ENCODE measurements around the gene SLC38A2. TPM values are rescaled to one million over a fixed set of nuclear protein-coding genes. Genes with fewer than 3 reads are reported as not detected.

SLC38A2 gene
- total RNA-seq, 1 experiment from 2014 or later = 381 TPM

DNA sequence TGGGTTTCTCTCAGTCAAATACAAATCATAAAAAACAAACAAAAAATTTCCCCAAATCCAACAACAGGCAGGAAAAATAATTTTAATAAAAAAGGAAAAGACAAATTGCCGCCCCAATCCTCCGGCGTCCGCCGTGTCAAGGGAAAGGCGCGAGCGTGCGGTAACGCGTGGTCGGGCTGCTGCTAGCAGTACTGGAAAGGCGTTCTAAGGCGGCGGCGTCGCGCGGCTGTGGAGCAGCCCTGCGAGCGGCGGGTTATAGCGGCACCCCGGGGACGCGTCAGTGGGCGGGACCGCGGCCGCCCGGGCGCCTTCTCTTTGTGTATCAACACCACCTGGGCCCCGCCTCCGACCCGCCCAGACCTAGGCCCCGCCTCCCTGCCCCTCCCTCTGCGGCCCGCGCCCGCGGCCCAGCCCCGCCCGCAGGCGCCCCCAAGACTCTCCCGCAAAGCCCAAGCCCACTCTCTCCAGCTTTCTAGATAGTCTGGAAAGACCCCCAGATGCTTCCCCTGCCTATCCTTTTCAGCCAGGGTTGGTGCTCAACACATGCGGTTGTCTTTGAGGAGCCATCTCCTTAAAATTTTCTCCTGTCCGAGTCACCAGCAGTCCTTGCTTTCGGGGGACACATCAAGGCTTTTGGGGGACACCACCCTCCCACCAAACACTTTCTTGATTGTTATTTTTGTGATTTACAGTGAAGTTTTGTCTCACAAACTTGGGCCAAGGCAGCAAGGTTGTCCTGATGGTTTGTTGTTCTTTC lies at the start of gene SLC38A2 (continued):
- 0 out of 2 replicates have a peak, but pooled peaks have one; percentile 54 for TF ChIP-seq FOXP1 (CRISPR knock-in tag; IDR thresholded peaks at IDR 0.05; ENCODE audit: borderline replicate concordance)
- TF ChIP-seq, protein P1, sequence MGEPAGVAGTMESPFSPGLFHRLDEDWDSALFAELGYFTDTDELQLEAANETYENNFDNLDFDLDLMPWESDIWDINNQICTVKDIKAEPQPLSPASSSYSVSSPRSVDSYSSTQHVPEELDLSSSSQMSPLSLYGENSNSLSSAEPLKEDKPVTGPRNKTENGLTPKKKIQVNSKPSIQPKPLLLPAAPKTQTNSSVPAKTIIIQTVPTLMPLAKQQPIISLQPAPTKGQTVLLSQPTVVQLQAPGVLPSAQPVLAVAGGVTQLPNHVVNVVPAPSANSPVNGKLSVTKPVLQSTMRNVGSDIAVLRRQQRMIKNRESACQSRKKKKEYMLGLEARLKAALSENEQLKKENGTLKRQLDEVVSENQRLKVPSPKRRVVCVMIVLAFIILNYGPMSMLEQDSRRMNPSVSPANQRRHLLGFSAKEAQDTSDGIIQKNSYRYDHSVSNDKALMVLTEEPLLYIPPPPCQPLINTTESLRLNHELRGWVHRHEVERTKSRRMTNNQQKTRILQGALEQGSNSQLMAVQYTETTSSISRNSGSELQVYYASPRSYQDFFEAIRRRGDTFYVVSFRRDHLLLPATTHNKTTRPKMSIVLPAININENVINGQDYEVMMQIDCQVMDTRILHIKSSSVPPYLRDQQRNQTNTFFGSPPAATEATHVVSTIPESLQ (CRISPR knock-in tag; IDR thresholded peaks at IDR 0.05) = no peak
- TF ChIP-seq FOXK1 (CRISPR knock-in tag; IDR thresholded peaks at IDR 0.05) = peak; percentile 92
- TF ChIP-seq, protein P2, sequence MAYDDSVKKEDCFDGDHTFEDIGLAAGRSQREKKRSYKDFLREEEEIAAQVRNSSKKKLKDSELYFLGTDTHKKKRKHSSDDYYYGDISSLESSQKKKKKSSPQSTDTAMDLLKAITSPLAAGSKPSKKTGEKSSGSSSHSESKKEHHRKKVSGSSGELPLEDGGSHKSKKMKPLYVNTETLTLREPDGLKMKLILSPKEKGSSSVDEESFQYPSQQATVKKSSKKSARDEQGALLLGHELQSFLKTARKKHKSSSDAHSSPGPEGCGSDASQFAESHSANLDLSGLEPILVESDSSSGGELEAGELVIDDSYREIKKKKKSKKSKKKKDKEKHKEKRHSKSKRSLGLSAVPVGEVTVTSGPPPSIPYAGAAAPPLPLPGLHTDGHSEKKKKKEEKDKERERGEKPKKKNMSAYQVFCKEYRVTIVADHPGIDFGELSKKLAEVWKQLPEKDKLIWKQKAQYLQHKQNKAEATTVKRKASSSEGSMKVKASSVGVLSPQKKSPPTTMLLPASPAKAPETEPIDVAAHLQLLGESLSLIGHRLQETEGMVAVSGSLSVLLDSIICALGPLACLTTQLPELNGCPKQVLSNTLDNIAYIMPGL (CRISPR knock-in tag; IDR thresholded peaks at IDR 0.05) = no peak
- TF ChIP-seq MYBL2 (CRISPR knock-in tag; IDR thresholded peaks at IDR 0.05) = peak; percentile 78; the same call in 1 of the 2 replicates
- TF ChIP-seq, protein P3, sequence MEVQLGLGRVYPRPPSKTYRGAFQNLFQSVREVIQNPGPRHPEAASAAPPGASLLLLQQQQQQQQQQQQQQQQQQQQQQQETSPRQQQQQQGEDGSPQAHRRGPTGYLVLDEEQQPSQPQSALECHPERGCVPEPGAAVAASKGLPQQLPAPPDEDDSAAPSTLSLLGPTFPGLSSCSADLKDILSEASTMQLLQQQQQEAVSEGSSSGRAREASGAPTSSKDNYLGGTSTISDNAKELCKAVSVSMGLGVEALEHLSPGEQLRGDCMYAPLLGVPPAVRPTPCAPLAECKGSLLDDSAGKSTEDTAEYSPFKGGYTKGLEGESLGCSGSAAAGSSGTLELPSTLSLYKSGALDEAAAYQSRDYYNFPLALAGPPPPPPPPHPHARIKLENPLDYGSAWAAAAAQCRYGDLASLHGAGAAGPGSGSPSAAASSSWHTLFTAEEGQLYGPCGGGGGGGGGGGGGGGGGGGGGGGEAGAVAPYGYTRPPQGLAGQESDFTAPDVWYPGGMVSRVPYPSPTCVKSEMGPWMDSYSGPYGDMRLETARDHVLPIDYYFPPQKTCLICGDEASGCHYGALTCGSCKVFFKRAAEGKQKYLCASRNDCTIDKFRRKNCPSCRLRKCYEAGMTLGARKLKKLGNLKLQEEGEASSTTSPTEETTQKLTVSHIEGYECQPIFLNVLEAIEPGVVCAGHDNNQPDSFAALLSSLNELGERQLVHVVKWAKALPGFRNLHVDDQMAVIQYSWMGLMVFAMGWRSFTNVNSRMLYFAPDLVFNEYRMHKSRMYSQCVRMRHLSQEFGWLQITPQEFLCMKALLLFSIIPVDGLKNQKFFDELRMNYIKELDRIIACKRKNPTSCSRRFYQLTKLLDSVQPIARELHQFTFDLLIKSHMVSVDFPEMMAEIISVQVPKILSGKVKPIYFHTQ (CRISPR knock-in tag; IDR thresholded peaks at IDR 0.05) = peak; percentile 57; the same call in 1 of the 2 replicates
- peak; percentile 57; the same call in 1 of the 2 replicates for TF ChIP-seq JUN (CRISPR knock-in tag; IDR thresholded peaks at IDR 0.05)
- no peak for TF ChIP-seq ESRRA (CRISPR knock-in tag; IDR thresholded peaks at IDR 0.05; ENCODE audit: borderline replicate concordance)
- TF ChIP-seq ZNF317 (CRISPR knock-in tag; IDR thresholded peaks at IDR 0.05; ENCODE audit: borderline replicate concordance, low read depth) = no peak
- TF ChIP-seq, protein P4, sequence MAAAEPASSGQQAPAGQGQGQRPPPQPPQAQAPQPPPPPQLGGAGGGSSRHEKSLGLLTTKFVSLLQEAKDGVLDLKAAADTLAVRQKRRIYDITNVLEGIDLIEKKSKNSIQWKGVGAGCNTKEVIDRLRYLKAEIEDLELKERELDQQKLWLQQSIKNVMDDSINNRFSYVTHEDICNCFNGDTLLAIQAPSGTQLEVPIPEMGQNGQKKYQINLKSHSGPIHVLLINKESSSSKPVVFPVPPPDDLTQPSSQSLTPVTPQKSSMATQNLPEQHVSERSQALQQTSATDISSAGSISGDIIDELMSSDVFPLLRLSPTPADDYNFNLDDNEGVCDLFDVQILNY (CRISPR knock-in tag; IDR thresholded peaks at IDR 0.05) = no peak; the same call in 1 of the 2 replicates
- no peak for TF ChIP-seq NR1H2 (CRISPR knock-in tag; IDR thresholded peaks at IDR 0.05)

DNA sequence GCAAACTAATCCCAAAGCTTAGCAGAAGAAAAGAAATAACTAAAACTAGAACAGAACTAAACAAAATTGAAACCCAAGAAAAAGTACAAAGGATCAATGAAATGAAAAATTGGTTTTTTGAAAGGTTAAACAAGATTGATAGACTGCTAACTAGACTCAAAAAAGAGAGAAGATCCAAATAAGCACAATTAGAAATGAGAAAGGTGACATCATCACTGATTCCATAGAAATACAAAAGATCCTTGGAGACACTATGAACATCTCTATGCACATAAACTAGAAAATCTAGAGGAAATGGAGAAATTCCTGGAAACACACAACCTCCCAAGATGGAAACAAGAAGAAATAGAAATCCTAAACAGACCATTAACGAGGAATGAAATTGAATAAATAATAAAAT lies 47.1 kb upstream of the SLC38A2 start:
- ChIA-PET POLR2A (no interaction called here), CTCF (no interaction called here)
- Mint-ChIP-seq H3K27ac (no peak overlapping the region), H3K9me3 (peaks cover 41% of the 10 kb centered on the region), H3K4me3 (no peak overlapping the region), H3K36me3 (peaks cover 42% of the 10 kb centered on the region), H3K27me3 (ENCODE audit: low read depth) (no peaks in the 10 kb centered on the region), H3K4me1 (peaks cover 3% of the 10 kb centered on the region)
- DNase-seq (ENCODE audit: low spot score) (no peak), ATAC-seq (no peak)
- no peak for TF ChIP-seq ZNF232 (CRISPR knock-in tag; IDR thresholded peaks at IDR 0.05)
- TF ChIP-seq NFE2L1 (CRISPR knock-in tag; IDR thresholded peaks at IDR 0.05) = no peak
- TF ChIP-seq PRRX2 (CRISPR knock-in tag; IDR thresholded peaks at IDR 0.05) = no peak
- TF ChIP-seq, protein P5, sequence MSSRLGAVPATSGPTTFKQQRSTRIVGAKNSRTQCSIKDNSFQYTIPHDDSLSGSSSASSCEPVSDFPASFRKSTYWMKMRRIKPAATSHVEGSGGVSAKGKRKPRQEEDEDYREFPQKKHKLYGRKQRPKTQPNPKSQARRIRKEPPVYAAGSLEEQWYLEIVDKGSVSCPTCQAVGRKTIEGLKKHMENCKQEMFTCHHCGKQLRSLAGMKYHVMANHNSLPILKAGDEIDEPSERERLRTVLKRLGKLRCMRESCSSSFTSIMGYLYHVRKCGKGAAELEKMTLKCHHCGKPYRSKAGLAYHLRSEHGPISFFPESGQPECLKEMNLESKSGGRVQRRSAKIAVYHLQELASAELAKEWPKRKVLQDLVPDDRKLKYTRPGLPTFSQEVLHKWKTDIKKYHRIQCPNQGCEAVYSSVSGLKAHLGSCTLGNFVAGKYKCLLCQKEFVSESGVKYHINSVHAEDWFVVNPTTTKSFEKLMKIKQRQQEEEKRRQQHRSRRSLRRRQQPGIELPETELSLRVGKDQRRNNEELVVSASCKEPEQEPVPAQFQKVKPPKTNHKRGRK (CRISPR knock-in tag; IDR thresholded peaks at IDR 0.05; ENCODE audit: borderline replicate concordance) = no peak
- no peak for TF ChIP-seq ZNF396 (CRISPR knock-in tag; IDR thresholded peaks at IDR 0.05; ENCODE audit: borderline replicate concordance)
- TF ChIP-seq MYBL2 (CRISPR knock-in tag; IDR thresholded peaks at IDR 0.05) = no peak
- TF ChIP-seq, protein P6, sequence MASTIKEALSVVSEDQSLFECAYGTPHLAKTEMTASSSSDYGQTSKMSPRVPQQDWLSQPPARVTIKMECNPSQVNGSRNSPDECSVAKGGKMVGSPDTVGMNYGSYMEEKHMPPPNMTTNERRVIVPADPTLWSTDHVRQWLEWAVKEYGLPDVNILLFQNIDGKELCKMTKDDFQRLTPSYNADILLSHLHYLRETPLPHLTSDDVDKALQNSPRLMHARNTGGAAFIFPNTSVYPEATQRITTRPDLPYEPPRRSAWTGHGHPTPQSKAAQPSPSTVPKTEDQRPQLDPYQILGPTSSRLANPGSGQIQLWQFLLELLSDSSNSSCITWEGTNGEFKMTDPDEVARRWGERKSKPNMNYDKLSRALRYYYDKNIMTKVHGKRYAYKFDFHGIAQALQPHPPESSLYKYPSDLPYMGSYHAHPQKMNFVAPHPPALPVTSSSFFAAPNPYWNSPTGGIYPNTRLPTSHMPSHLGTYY (CRISPR knock-in tag; IDR thresholded peaks at IDR 0.05) = no peak
- TF ChIP-seq, protein P7, sequence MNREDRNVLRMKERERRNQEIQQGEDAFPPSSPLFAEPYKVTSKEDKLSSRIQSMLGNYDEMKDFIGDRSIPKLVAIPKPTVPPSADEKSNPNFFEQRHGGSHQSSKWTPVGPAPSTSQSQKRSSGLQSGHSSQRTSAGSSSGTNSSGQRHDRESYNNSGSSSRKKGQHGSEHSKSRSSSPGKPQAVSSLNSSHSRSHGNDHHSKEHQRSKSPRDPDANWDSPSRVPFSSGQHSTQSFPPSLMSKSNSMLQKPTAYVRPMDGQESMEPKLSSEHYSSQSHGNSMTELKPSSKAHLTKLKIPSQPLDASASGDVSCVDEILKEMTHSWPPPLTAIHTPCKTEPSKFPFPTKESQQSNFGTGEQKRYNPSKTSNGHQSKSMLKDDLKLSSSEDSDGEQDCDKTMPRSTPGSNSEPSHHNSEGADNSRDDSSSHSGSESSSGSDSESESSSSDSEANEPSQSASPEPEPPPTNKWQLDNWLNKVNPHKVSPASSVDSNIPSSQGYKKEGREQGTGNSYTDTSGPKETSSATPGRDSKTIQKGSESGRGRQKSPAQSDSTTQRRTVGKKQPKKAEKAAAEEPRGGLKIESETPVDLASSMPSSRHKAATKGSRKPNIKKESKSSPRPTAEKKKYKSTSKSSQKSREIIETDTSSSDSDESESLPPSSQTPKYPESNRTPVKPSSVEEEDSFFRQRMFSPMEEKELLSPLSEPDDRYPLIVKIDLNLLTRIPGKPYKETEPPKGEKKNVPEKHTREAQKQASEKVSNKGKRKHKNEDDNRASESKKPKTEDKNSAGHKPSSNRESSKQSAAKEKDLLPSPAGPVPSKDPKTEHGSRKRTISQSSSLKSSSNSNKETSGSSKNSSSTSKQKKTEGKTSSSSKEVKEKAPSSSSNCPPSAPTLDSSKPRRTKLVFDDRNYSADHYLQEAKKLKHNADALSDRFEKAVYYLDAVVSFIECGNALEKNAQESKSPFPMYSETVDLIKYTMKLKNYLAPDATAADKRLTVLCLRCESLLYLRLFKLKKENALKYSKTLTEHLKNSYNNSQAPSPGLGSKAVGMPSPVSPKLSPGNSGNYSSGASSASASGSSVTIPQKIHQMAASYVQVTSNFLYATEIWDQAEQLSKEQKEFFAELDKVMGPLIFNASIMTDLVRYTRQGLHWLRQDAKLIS (CRISPR knock-in tag; IDR thresholded peaks at IDR 0.05; ENCODE audit: borderline replicate concordance) = no peak
- no peak for TF ChIP-seq TEAD1 (CRISPR knock-in tag; IDR thresholded peaks at IDR 0.05)
- TF ChIP-seq NR1H2 (CRISPR knock-in tag; IDR thresholded peaks at IDR 0.05) = no peak
- TF ChIP-seq ZNF416 (CRISPR knock-in tag; IDR thresholded peaks at IDR 0.05) = no peak
- TF ChIP-seq EMX1 (CRISPR knock-in tag; IDR thresholded peaks at IDR 0.05) = no peak
